Esophagus squamous epithelium (tissue), 4 donors: Measurements from ENCODE around the gene PFKFB3.

Experiments used
- POLR2A ChIP-seq, 4 donors: fragments of 450-650 bp; IDR thresholded peaks; one replicate each; pipeline ENCODE4 v1.6.1; 2017; ENCODE audit warnings: antibody characterized with exemption in 4 of 4, mild to moderate bottlenecking in 4 of 4, moderate library complexity in 3 of 4
- TF ChIP-seq, protein P1 (sequence below), 6 experiments: fragments of 450-650 bp in 4 of 6; fragments of 200-600 bp in 2 of 6; sonication (generic) in 2 of 6; IDR thresholded peaks; one replicate each; pipeline ENCODE4 v1.5.1; 2016 to 2019; ENCODE audit warnings: antibody characterized with exemption in 6 of 6, mild to moderate bottlenecking in 4 of 6, moderate library complexity in 4 of 6

- TF ChIP-seq POLR2A (IDR thresholded peaks at IDR 0.05) = no peak
- TF ChIP-seq, protein P1, sequence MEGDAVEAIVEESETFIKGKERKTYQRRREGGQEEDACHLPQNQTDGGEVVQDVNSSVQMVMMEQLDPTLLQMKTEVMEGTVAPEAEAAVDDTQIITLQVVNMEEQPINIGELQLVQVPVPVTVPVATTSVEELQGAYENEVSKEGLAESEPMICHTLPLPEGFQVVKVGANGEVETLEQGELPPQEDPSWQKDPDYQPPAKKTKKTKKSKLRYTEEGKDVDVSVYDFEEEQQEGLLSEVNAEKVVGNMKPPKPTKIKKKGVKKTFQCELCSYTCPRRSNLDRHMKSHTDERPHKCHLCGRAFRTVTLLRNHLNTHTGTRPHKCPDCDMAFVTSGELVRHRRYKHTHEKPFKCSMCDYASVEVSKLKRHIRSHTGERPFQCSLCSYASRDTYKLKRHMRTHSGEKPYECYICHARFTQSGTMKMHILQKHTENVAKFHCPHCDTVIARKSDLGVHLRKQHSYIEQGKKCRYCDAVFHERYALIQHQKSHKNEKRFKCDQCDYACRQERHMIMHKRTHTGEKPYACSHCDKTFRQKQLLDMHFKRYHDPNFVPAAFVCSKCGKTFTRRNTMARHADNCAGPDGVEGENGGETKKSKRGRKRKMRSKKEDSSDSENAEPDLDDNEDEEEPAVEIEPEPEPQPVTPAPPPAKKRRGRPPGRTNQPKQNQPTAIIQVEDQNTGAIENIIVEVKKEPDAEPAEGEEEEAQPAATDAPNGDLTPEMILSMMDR (IDR thresholded peaks at IDR 0.05) = no peak
These were observed 66.7 kb downstream of the PFKFB3 start for GRCh38 chr10:6269432-6269831.
